Measurements from ENCODE around the gene SLC9A9. TPM values are rescaled to one million over a fixed set of nuclear protein-coding genes. Genes with fewer than 3 reads are reported as not detected.

Gene SLC9A9
- total RNA-seq, 1 donor from 2014 or later = 4.9 TPM

GRCh38 chr3:143770391-143770790, 77.9 kb downstream of the SLC9A9 start:
- intact Hi-C loops (cut with micrococcal nuclease) = loop anchor here (10.0 kb wide), 1 partner anchor 184 kb away; no protein-coding TSS in a partner anchor
- no peak for TF ChIP-seq CTCF (IDR thresholded peaks at IDR 0.05; ENCODE audit: borderline replicate concordance)
- no peaks in the 10 kb centered on the region for H3K27me3 ChIP-seq (ENCODE audit: low read depth)
- no peaks in the 10 kb centered on the region for H3K4me1 ChIP-seq
- DNase-seq = no peak
- no peak overlapping the region for H3K27ac ChIP-seq (replicated peaks)
- H3K9me3 ChIP-seq (replicated peaks) = no peaks in the 10 kb centered on the region
- H3K36me3 ChIP-seq = no peaks in the 10 kb centered on the region
- no peak overlapping the region for H3K4me3 ChIP-seq

- no peak for DNase-seq
- no peaks in the 10 kb centered on the region for H3K9me3 ChIP-seq (replicated peaks)
- no peaks in the 10 kb centered on the region for H3K27me3 ChIP-seq (ENCODE audit: low read depth)
- no peak overlapping the region for H3K4me3 ChIP-seq
- intact Hi-C loops (cut with micrococcal nuclease) = loop anchor here (10.0 kb wide), 1 partner anchor 185 kb away; no protein-coding TSS in a partner anchor
- peak overlapping the region; percentile 16 for H3K27ac ChIP-seq (replicated peaks)
- no peaks in the 10 kb centered on the region for H3K4me1 ChIP-seq
- TF ChIP-seq CTCF (IDR thresholded peaks at IDR 0.05; ENCODE audit: borderline replicate concordance) = no peak
- H3K36me3 ChIP-seq = no peaks in the 10 kb centered on the region
Observed at GRCh38 chr3:143769616-143770015, 78.7 kb downstream of the SLC9A9 start.

GRCh38 chr3:143764840-143765239, 83.4 kb downstream of the SLC9A9 start:
- TF ChIP-seq CTCF (IDR thresholded peaks at IDR 0.05; ENCODE audit: borderline replicate concordance) = no peak
- H3K9me3 ChIP-seq (replicated peaks) = peaks cover 10% of the 10 kb centered on the region

GRCh38 chr3:143763564-143764162, 84.6 kb downstream of the SLC9A9 start:
- TF ChIP-seq CTCF (IDR thresholded peaks at IDR 0.05; ENCODE audit: borderline replicate concordance) = peak; percentile 43
- no peaks in the 10 kb centered on the region for H3K4me1 ChIP-seq
- H3K27ac ChIP-seq (replicated peaks) = no peak overlapping the region
- H3K27me3 ChIP-seq (ENCODE audit: low read depth) = no peaks in the 10 kb centered on the region
- H3K9me3 ChIP-seq (replicated peaks) = peaks cover 10% of the 10 kb centered on the region
- no peak for DNase-seq
- intact Hi-C loops (cut with micrococcal nuclease) = no loop called here
- no peaks in the 10 kb centered on the region for H3K36me3 ChIP-seq
- no peak overlapping the region for H3K4me3 ChIP-seq

More at GRCh38 chr3:143764840-143765239, 83.4 kb downstream of the SLC9A9 start:
- no peak for DNase-seq
- Histone ChIP-seq H3K4me3 (no peak overlapping the region), H3K27me3 (ENCODE audit: low read depth) (no peaks in the 10 kb centered on the region), H3K36me3 (no peaks in the 10 kb centered on the region), H3K4me1 (no peaks in the 10 kb centered on the region), H3K27ac (replicated peaks) (no peak overlapping the region)
- intact Hi-C loops (cut with micrococcal nuclease) = no loop called here

- Histone ChIP-seq H3K4me3 (no peak overlapping the region), H3K36me3 (no peaks in the 10 kb centered on the region), H3K9me3 (replicated peaks) (peaks cover 10% of the 10 kb centered on the region), H3K27me3 (ENCODE audit: low read depth) (no peaks in the 10 kb centered on the region), H3K4me1 (peaks cover 2% of the 10 kb centered on the region), H3K27ac (replicated peaks) (no peak overlapping the region)
- TF ChIP-seq CTCF (IDR thresholded peaks at IDR 0.05; ENCODE audit: borderline replicate concordance) = no peak
- intact Hi-C loops (cut with micrococcal nuclease) = no loop called here
- no peak for DNase-seq
Observed at GRCh38 chr3:143757691-143758090, 90.6 kb downstream of the SLC9A9 start.

Measured in left ventricle myocardium inferior (tissue), 1 donor.